ENCODE results near the gene EEIG2.

GRCh38 chr1:108541861-108542260 is 18.0 kb upstream of the EEIG2 start:
- TF ChIP-seq POU2F2 (IDR thresholded peaks at IDR 0.05; ENCODE audit: low read depth, low read length): no peak
- TF ChIP-seq POLR2A (IDR thresholded peaks at IDR 0.05; ENCODE audit: low read depth, low read length): no peak

Measured in GM12891 (cell line).